PFSK-1 (cell line): ENCODE results near the gene DOLK.

ENCODE experiments used
- POLR2AphosphoS5 ChIP-seq: IDR thresholded peaks from 2 replicates; pipeline ENCODE4 v1.6.1; 2012; ENCODE audit warnings: low read depth, mild to moderate bottlenecking, control low read depth, low read length, moderate library complexity
- REST ChIP-seq, 2 experiments: IDR thresholded peaks; 2 replicates each; pipeline versions ENCODE4 v1.6.1 to v1.8.0; 2011 to 2012; ENCODE audit warnings: low read depth in 2 of 2, low read length in 2 of 2, control low read depth in 1 of 2, inconsistent platforms in 1 of 2, mild to moderate bottlenecking in 1 of 2, moderate library complexity in 1 of 2; ENCODE audit not compliant: insufficient read depth in 1 of 2
- SIN3A ChIP-seq: IDR thresholded peaks from 2 replicates; pipeline ENCODE4 v1.6.1; 2012; ENCODE audit warnings: mild to moderate bottlenecking, low read length, moderate library complexity, borderline replicate concordance; ENCODE audit not compliant: insufficient read depth
- TAF1 ChIP-seq: IDR thresholded peaks from 2 replicates; pipeline ENCODE4 v1.6.1; 2012; ENCODE audit warnings: low read length, control low read depth, borderline replicate concordance; ENCODE audit not compliant: insufficient read depth

- TF ChIP-seq REST (IDR thresholded peaks at IDR 0.05; ENCODE audit: insufficient read depth in 1 of 2, low read depth in 2 of 2, low read length in 2 of 2) (no peak), POLR2AphosphoS5 (no peak), TAF1 (no peak), SIN3A (no peak)
Measured at GRCh38 chr9:128898382-128898781, 49.0 kb downstream of the DOLK start.
